ENCODE measurements around the gene SYNGR3. TPM values are rescaled to one million over a fixed set of nuclear protein-coding genes. Genes with fewer than 3 reads are reported as not detected.

The SYNGR3 gene
- polyA plus RNA-seq, 2 of the 4 experiments (the other 2 are of a cell fraction), result 4.1 to 4.9 TPM

DNA sequence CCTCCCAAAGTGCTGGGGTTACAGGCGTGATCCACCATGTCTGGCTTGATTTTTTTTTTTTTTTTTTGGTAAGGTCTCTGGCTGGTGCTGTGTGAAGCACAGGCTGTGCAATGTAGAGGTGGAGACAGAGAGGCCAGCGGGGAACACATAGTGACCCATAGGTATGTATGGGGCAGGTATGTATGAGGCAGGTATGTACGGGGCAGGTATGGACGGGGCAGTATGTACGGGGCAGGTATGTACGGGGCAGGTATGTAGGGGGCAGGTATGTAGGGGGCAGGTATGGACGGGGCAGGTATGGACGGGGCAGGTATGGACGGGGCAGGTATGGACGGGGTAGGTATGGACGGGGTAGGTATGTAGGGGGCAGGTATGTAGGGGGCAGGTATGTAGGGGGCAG is 40.3 kb upstream of the SYNGR3 start:
- 70% methylated on average over 6 of the region's 11 CpGs for WGBS (ENCODE audit: missing lambda C conversion rate)
- CTCF ChIA-PET, result interaction anchor here (0.6 to 1.4 kb wide), 5 partner anchors 10 to 139 kb away, joined by 3 to 7 read pairs (median 3); partner anchors contain the start of gene NDUFB10
- H3K4me3 ChIP-seq, result no peak overlapping the region
- no peak for TF ChIP-seq USF2 (IDR thresholded peaks at IDR 0.05)
- no peak for TF ChIP-seq SREBF2 (IDR thresholded peaks at IDR 0.05)
- no peak for TF ChIP-seq ELK1 (IDR thresholded peaks at IDR 0.05; ENCODE audit: low read depth, low read length)
- TF ChIP-seq MAZ (IDR thresholded peaks at IDR 0.05; ENCODE audit: borderline replicate concordance, low read depth, low read length), result no peak
- TF ChIP-seq BHLHE40 (IDR thresholded peaks at IDR 0.05; ENCODE audit: low read depth, low read length), result no peak
- TF ChIP-seq HES2 (IDR thresholded peaks at IDR 0.05), result no peak
- TF ChIP-seq CEBPB (IDR thresholded peaks at IDR 0.05), result no peak
- no peak for TF ChIP-seq NFE2L2 (conservative IDR thresholded peaks at IDR 0.05; ENCODE audit: low read length)
- TF ChIP-seq NPAS2 (CRISPR knock-in tag; IDR thresholded peaks at IDR 0.05; ENCODE audit: borderline replicate concordance), result no peak
- no peak for TF ChIP-seq MYC (IDR thresholded peaks at IDR 0.05; ENCODE audit: borderline replicate concordance, low read length)
- TF ChIP-seq HDAC2 (IDR thresholded peaks at IDR 0.05), result no peak
- no peak for TF ChIP-seq MAFK (IDR thresholded peaks at IDR 0.05; ENCODE audit: partially characterized antibody)
- no peak for TF ChIP-seq PHF8 (IDR thresholded peaks at IDR 0.05; ENCODE audit: borderline replicate concordance, low read depth)
- no peak for TF ChIP-seq EHMT2 (IDR thresholded peaks at IDR 0.05; ENCODE audit: low read depth)
- ATAC-seq (no peak), DNase-seq (ENCODE audit: low read depth in 1 of 2, low spot score in 1 of 2) (no peak), FAIRE-seq (no peak)
- H3K27ac ChIP-seq, result no peak overlapping the region
- H3K4me2 ChIP-seq, result no peak overlapping the region
- POLR2A ChIA-PET, result no interaction called here
- H3K9me3 ChIP-seq, result no peaks in the 10 kb centered on the region
- no peaks in the 10 kb centered on the region for H3K4me1 ChIP-seq

DNA sequence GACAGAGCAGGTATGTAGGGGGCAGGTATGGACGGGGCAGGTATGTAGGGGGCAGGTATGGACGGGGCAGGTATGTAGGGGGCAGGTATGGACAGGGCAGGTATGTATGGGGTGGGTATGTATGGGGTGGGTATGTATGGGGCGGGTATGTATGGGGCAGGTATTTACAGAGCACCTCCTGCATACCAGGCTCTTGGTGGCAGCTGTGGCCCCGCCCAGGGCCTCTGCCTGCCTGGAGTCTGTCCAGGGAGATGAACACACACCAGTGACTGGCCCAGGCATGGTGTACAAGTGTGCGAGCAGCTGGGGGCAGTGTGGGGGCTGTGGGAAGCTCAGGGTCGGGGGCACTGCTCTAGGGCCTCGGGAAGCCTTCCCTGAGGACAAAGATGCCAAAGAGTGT is 39.7 kb upstream of the SYNGR3 start:
- ATAC-seq (peak; percentile 34 to 46), DNase-seq (ENCODE audit: low read depth in 1 of 2, low spot score in 1 of 2) (no peak), FAIRE-seq (no peak)
- TF ChIP-seq ZNF302 (CRISPR knock-in tag; IDR thresholded peaks at IDR 0.05), result no peak
- TF ChIP-seq POLR2AphosphoS2 (conservative IDR thresholded peaks at IDR 0.05; ENCODE audit: low read length), result no peak
- TF ChIP-seq EHMT2 (IDR thresholded peaks at IDR 0.05; ENCODE audit: low read depth), result no peak
- no peak for TF ChIP-seq FOSL2 (IDR thresholded peaks at IDR 0.05)
- no peak for TF ChIP-seq FOSL2 (CRISPR knock-in tag; IDR thresholded peaks at IDR 0.05)
- TF ChIP-seq JUNB (IDR thresholded peaks at IDR 0.05), result no peak
- TF ChIP-seq ZFP36 (IDR thresholded peaks at IDR 0.05; ENCODE audit: borderline replicate concordance, partially characterized antibody), result no peak
- no peak for TF ChIP-seq RFX5 (IDR thresholded peaks at IDR 0.05)
- Histone ChIP-seq H3K4me3 (no peak overlapping the region), H3K4me1 (no peaks in the 10 kb centered on the region), H3K4me2 (no peak overlapping the region), H3K27ac (no peak overlapping the region), H3K9me3 (no peaks in the 10 kb centered on the region)
- ChIA-PET POLR2A (interaction anchor here (3.2 kb wide), 1 partner anchor 15 kb away, joined by 18 read pairs; the partner anchor contains the start of gene RPS2), CTCF (interaction anchor here (1.1 to 1.4 kb wide), 3 partner anchors 9 to 105 kb away, joined by 3 to 7 read pairs (median 3); partner anchors contain the start of gene NDUFB10)
- 34% methylated on average over 5 of the region's 7 CpGs for WGBS (ENCODE audit: missing lambda C conversion rate)

DNA sequence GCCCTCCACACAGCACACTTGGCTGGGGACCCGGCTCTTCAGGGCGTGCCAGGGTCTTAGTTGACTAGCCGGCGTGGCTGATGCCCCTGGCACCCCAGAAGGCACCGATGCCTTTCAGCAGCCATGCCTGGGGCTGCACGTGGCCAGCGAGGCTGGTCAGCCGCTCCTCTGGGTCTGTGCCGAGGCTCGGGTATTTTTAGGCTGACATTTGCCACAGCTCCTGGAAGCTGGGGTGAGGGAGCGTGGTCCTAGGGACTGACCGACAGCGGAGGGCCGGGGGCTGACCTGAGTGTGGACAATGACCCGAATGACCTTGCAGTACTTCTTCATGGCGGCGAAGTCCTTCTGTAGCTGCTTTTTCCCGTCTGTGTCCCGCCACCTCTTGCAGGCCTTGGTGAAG is 39.2 kb upstream of the SYNGR3 start:
- H3K4me1 ChIP-seq, result no peaks in the 10 kb centered on the region
- H3K4me3 ChIP-seq, result no peak overlapping the region
- DNase-seq (ENCODE audit: low read depth in 1 of 2, low spot score in 1 of 2), result no peak
- no peak for FAIRE-seq
- no peak overlapping the region for H3K4me2 ChIP-seq
- no peak overlapping the region for H3K27ac ChIP-seq
- TF ChIP-seq, protein P1, sequence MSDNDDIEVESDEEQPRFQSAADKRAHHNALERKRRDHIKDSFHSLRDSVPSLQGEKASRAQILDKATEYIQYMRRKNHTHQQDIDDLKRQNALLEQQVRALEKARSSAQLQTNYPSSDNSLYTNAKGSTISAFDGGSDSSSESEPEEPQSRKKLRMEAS (IDR thresholded peaks at IDR 0.05), result no peak
- ChIA-PET CTCF (interaction anchor here (0.5 to 2.0 kb wide), 5 partner anchors 9 to 105 kb away, joined by 3 to 7 read pairs (median 3); partner anchors contain the start of gene NDUFB10), POLR2A (interaction anchor here (3.2 kb wide), 1 partner anchor 14 kb away, joined by 18 read pairs; the partner anchor contains the start of gene RPS2)
- ATAC-seq, result peak; percentile 12; a peak in 3 of 6 replicates
- WGBS (ENCODE audit: missing lambda C conversion rate), result 87% methylated on average over 19 of the region's 19 CpGs
- no peaks in the 10 kb centered on the region for H3K9me3 ChIP-seq

Measured in A549 (cell line).